COLO668 (cell line): ENCODE measurements around the gene SYT3.
A peak's percentile ranks its signal among the peaks of the same experiment; 100 is the strongest.

Experiments used
- DNase-seq: peaks from one replicate; lab custom pipeline; 2025; ENCODE audit not compliant: unreplicated experiment; lab: John Stamatoyannopoulos, UW

SYT3 gene

DNA sequence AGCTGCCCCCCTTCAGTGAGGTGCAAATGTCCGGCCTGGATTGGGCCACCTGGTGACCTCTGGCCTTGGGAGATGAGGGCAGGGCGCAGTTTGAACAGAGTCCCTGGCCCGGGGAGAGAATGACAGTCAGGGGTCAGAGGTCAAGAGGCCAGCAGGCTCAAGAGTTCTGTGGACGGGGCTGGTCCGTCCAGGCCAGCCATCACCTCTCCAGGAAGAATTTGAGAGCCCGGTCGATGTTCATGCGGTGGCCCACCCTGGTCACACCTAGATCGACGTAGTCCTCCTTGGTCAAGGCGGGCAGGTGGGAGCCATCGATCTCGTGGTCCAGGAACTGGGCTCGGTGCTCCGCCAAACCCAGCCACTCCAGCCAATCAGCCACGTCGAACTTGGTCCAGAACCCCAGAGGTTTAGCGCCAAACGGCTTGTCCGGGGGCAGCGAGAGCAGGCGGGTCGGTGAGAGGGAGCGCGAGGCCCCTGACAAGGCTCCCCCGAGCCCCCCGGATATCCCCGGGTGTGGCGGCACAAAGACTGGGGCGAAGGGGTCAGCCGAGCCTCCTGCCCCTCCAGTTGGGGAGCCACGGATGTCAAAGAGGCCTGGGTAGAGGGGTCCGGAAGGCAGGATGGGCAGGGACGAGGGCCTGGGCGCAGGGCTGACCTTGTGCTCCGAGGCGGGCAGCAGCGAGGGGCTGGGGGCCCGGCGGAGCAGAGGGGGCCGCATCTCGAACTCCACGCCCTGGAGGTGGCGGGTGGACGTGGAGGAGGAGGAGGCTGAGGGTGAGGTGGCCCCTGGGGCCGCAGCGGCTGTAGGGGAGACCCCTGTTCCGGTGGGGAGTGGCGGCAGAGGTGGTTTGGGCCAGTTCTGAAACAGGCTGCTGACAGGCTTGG lies 22.3 kb upstream of the SYT3 start:
- no peak for DNase-seq

DNA sequence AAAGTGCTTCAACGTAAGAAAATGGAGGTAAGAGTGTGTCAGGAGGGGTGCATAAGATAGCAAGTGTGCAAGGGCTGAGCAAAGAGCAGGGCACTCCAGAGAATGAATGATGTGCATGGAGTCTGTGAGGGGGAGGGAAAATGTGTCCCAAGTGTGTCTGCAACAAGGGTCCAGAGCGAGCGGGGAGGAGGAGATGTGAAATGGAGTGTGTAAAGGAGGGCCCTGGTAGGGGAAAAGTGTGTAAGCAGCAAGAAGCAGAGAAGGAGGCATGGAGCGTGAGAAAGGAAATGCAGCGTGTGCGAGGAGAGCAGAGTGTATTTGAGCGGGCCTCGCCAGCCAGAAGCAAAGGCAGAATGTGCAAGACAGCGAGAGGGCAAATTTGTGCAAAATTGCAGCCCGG lies 21.3 kb upstream of the SYT3 start:
- DNase-seq: no peak

DNA sequence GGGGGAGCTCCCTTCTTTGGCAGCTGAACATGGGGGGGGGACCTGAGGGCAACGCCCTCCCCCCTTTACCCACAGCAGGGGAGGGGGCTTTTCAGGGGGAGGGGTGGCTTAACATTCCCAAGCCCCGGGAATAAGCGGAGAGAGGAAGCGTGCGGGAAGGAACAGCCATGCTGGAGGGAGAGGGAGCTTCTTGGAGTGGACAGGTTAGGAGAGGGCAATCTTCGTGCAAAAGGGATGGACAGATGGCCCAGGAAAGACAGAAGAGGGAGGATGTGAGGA lies 20.3 kb upstream of the SYT3 start:
- DNase-seq: no peak

DNA sequence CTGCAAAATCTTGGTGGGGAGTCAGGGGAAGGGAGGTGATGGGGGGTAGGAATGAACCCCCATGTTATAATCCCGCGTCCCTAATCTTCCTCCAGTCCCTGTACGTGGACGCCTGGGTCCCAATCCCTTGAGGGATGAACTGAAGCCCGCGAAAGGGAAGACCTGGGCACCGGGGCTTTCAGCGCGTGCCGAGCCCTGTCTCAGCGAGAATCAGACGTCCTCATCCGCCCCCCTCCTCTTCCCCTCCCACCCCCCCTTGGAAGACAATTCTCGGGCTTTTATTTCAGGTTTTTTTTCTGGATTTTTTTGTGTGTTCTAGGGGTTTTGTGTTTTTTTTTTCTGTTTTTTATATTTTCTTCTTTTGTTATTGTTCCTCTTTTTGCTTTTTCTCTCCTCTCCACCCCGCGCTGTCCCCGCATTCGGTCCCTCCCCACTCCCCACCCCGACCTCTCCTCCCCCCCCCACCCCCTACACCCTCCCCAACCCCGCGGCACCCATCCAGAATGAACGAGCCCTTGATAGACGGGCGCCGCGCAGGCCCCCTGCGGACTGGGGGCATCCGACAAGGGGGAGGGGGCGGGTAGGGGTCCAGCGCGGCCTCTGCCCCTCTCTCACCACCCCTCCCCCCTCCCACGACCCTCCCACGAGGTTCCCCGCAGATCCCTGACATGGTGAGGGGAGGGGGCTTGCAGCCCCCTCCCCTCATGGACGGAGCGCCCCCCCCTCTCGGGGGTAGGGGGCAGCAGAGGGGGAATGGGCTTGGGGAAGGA lies 19.8 kb upstream of the SYT3 start:
- no peak for DNase-seq

DNA sequence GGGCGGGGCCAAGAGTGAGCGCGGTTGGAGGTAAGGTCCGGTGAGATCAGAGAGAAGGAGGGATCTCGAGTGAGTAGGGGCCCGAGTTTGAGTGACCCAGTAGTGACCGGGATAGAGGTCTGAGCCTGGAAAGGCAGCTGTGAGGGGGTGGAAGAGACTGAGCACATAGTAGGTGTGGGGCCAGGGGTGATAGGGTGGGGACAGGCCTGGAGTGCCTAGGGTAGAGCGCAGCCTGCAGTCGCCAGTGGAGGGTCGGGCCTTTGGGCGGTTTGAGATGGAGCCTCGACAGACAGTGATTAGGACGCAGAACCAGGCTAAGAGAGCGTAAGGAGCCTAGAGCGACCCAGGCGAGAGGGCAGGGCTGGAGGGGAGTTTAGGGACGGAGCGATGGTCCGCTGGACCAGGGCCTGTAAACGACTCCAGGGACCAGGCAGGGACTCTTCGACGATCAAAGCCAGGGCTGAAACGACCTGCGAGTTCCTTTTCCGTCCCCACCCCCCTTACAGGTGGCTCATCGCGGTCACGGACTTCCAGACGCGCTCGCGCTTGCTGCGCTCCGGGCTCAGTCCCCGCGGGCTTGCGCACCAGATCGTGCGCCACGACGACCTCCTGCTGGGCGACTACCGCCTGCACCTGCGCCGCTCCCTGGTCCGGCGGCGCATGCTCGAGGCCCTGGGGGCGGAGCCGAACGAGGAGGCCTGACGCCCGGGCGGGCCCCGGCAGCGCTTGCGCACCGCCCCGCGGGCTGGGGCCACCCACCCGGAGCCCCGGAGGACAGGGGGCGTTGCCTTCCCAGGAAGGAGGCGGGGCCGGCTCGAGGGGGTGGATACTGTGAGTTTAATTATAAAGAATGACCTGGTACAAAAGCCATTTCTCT lies 19.0 kb upstream of the SYT3 start:
- no peak for DNase-seq

DNA sequence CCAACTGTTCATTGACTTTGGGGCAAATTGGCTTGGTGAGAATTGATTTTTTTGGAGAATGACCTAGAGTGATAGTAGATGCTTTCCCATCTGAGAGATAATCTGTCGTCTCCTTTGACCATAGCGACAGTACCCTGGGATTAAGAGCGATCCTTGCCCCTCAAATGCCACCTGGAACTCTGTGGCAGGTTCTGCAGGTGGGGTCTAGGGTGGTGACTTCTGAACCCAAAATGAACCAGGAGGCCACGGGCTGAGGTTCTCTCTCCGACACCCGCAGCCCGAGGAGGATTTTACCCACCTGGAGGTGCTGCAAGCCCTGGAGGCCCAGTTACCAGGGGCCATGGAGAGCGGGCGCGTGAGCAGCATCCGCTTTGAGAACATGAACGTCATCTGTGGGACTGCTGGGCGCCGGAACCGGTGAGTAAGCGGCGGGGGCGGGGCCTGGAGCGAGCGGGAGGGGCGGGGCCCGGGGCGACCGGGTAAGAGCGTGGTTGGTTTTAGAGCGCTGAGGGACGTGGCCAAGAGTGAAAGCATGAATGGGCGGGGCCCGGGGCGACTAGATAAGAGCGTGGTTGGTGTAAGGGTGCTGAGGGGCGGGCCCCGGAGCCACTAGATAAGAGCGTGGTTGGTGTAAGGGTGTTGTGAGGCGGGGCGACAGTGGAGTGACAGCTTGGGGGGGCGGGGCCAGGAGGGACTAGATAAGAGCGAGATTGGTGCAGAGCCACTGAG lies 18.2 kb upstream of the SYT3 start:
- peak; percentile 86 for DNase-seq

DNA sequence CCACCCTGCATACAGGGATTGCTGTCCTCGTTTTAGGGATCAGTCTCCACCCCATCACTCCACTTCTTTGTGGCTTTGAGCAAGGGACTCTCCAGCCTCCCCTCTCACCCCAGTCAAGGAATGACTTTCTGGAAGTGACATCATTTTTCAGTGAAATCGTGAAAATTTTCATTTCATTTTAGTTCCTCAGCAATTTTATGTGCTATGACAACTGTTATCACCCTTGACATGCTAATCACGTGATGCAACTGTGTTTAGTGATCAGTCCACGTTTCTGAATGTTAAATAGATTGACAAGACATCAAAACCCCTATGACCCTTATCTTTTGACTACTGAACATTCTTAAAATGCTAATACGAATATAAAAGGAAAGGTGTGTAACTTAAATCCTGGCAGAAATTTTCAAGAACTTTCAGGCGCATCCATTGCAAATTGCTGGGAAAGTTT lies 17.6 kb upstream of the SYT3 start:
- DNase-seq: no peak

DNA sequence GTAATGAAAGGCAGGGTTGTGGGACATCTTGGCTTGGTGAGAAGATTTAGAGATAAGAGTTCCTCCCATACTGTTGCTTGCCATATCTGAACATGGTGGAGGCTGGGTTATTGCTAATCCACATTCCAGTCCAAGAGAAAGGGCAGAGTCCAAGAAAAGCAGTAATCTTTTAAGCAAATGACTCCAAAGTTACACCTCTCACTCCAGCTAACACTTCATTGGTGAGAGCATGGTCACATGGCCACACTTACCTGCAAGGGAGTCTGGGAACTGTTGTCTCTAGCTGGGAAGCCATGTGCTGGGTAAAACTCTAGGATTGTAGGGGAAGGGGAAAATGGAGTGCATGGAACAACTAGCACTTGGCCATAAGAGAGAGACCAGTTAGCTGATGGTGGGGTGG lies 15.2 kb upstream of the SYT3 start:
- no peak for DNase-seq

DNA sequence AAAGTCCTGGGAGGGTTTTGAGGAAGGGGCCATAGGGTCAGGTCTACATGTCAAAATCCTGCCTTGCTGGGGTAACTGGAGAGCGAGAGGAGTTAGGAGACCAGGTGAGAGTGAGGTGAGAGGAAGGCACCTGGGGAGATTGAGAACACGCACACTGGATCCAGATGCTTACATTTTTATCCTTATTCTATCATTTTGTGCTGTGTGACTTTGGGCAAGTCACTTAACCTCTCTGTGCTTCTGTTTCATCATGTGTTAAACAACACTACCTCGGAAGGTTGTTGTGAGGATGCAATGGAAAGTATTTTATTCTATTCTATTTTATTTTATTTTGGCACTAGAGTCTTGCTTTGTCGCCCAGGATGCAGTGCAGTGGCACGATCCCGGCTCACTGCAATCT lies 13.0 kb upstream of the SYT3 start:
- DNase-seq: no peak

DNA sequence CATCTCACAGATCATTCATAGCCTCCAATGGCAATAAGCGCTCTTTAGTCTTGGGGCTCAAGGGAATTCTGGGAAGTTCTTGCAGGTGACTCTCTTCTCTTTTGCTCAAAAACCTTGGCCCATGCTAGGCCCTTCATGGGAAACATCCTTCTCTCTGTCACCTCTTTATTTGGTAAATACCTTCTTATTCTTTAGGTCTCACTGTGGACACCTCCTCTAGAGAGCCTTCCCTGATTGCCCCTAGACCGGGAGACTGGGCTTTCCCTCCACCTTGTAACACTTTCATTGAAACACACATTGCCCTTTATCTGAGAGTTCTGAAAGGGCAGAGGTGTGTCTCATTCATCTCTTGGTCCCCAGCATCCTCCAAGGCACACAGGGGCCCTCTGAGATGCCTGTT lies 11.5 kb upstream of the SYT3 start:
- no peak for DNase-seq

DNA sequence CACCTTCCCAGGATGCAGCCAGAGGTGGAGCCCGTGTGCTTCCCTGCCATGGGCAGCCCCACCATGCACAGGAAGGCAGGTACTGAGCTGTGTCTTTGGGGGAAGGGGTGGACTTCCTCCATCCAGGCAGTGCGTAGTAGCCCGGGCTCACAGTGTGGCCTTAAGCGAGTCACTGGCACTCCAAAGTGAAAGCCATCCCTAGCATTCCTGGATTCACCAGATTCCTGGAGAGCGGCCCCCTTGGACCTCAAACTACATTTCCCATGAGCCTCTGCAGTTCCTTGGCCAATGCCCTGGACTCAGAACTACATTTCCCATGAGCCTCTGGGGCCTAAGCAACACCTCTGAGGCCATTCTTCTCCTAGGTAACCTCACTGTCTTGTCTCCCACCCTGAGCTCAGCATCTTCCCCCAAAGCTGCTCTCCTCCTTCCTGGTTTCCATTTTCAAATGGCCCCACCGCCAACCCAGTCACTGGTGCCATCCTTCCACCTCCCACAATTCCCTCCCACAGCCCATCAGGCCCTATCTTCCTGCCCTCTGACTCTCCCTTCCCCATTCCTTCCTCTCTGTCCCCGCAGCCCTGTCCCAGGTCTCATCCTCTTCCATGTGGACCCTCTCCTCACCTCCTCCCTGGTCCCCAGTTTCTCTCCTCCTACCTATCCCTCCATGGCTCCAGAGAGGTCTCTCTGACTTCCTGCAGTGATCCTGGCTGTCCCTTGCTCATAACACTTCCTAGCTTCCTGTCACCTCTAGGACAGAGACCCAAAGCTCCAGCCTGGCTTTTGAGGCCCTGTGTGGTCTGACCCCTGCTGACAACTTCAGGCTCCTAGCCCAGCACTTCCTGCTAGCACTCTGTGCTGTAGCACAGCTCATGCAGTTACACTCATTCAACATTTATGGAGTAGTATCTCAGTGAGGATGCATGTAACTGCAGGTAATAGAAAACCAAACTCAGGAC lies 10.0 kb upstream of the SYT3 start, which contains the start of gene C19orf81:
Gene C19orf81 (plus strand): TSS at position 13 of the 959 bp plus-strand sequence. CDS start 0 bp downstream, at position 13.
- DNase-seq: peak; percentile 9

DNA sequence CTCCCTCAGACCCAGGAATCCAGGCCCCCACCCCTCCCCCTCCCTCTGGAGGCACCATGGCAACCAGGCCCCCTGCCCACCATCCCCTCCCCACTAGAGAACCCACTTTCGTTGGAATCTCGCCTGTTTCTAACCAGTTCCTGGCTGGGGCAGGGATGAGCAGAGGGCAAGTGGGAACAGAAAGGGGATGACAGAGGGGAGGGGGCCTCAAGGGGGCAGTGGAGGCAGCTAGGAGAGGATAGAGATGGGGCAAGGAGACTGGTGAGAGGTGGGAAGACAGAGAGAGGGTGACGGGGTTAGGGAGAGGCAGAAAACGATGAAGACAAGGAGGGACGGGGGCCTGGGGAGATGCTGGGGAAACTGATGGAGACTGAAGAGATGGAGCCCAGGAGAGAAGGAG lies 9.0 kb upstream of the SYT3 start:
- DNase-seq: no peak

DNA sequence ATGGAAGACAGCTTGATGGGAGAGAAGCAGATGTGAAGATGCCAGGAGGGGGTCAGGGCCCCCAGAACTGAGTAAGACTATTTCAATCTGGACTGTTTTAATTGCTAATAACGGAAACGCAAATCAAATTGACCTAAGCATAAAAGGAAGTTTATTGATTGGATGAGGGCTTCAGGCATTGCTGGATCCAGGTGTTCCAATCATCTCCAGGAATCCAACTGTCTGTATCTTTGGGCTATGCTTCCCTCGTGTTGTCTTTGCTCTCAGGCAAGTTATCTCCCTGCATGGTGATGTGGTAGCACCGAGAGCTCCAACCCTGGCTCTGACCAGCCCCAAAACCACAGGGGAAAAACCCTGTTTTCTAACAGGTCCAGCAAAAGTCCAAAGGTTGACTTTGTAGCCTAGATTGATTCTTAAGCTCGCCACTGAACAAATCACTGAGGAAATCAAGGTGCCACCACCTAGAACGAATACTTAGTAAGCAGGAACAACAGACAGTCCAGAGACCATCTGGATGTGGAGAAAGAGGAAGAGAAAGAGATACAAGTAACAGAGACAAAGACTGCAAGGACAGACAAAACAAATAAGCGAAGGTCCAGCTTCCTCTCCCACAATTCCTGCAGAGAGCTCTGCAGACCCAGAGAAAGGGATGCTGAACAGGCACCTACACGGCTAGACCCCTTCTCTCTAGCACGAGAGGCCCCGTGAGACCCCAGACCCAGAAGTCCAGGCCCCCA lies 8.4 kb upstream of the SYT3 start:
- no peak for DNase-seq

DNA sequence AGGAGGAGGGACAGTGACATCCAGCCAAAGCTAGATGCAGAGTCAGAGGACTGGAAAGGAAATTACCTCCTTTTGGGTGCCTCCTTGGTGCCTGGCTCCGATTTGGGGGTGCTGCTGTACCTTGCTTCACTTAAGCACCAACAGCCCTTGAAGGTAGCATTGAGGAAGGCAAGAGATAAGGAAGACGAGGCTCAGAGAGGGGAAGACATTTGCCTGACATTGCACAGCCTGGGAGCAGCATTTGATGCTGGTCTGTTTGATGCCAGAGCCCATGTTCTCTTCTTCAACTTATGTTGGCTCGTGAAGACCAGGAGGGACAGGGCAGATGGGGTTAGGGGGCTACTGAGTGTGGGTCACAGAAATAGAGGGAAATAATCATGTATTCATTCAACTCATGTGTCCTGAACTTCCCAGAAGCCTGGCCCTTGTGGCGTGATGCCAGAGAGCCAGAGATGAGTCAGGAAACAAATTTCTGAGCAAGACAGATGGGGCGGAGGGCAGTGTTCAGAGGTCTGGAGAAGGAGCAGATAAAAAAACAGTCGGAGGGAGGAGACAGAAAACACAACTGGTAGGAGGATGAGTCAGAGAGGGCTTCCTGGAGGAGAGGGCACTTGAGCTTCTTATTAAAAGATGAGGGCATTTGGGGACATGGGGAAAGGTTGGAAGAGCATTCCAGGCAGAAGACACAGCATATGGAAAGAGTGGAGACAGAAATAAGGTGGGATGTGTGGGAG lies 6.6 kb upstream of the SYT3 start:
- no peak for DNase-seq

DNA sequence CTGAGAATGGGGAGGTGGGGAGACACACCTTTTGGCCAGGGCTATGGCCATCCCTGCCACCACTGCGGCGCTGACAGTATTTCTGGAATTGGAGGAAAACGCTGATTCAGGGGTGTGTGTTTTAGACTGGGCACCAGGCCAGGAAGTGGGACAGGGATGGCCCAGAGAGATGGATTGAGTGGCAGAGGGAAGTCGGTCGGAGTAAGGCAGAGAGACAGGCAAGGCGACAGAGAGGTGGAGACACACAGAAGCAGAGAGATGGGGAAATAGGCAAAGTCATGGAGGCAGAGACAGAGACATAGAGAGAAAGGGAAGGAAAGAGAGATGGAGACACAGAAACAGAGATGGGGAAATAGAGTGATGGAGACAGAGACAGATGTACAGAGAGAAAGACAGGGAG lies 5.4 kb upstream of the SYT3 start:
- DNase-seq: no peak

DNA sequence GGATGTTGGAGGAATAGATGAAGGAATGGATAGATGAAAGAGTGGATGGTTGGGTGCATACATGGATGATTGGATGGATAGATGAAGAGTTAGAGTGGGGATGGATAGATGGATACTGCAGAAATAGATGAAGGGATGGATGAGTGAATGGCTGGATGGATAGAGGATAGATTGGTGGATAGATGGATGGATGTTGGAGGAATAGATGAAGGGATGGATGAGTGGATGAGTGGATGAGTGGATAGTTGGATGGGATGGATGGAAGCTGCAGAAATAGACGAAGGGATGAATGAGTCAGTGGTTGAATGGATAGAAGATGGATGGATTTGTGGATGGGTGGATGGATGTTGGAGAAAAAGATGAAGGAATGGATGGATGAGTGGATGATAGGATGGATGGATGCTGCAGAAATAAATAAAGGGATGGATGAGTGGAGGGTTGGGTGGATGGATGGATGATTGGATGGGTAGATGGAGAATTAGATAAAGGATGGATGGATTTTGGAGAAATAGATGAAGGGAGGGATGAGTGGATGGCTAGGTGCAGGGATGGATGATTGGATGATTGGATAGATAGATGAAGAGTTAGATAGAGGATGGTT lies 4.7 kb upstream of the SYT3 start:
- no peak for DNase-seq

DNA sequence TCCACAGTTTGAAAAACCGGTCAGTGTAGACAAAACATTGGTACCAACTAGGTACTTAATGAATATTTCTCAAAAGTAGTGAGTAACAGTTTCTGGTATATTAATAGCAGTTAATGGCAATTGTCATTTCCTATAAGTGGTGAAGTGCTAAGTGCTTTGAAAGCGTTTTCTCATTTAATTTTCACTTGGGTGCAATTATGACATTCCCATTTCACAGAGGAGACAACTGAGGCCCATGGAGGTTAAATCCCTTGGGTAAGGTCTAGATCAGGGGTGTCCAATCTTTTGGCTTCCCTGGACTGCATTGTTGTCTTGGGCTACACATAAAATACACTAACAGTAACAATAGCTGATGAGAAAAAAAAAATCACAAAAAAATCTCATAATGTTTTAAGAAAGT lies 687 bp upstream of the SYT3 start:
- DNase-seq: no peak

DNA sequence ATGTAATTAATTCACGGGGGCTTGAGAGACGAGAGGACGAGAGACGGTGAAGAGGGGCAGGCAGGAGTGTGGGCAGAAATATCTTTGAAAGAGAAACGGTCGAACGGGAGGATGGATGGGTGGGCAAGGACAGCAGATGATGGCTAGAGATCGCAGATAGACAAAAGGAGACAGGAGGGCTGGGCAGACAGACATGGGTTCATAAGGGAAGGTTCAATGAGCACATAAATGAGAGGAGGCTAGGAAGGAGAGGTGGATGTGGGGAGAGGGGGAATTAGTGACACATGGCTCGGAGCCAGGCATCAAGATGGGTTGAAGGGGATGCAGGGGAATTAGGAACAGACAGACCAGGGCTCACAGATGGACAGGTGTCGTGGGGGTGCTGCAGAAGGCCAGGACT lies 1.1 kb downstream of the SYT3 start:
- DNase-seq: no peak
